Neuronal stem cell (in vitro differentiated cells): ENCODE results near the gene KRTAP2-4. TPM values are rescaled to one million over a fixed set of nuclear protein-coding genes. Genes with fewer than 3 reads are reported as not detected.
"Not testable (repeated sequence)": the region's sequence is repeated elsewhere in the genome, so short reads cannot be mapped to it uniquely, and the experiment has no call there.

Experiments
- DNase-seq: peaks from one replicate; pipeline ENCODE4 v3.0.0-alpha.2; 2013; ENCODE audit warnings: low spot score
- H2AFZ ChIP-seq: one replicate; pipeline ENCODE4 v1.6.1; 2013; ENCODE audit warnings: mild to moderate bottlenecking, low read length, inconsistent platforms
- H2AK5ac ChIP-seq: 2 replicates; pipeline ENCODE4 v1.6.1; 2013; ENCODE audit warnings: low read depth, mild to moderate bottlenecking, inconsistent platforms, low read length, moderate library complexity, mixed read lengths
- H2BK120ac ChIP-seq: 2 replicates; pipeline ENCODE4 v1.6.1; 2013; ENCODE audit warnings: low read depth, mild to moderate bottlenecking, inconsistent platforms, low read length, moderate library complexity, mixed read lengths
- H2BK12ac ChIP-seq: one replicate; pipeline ENCODE4 v1.6.1; 2013; ENCODE audit warnings: low read length, inconsistent platforms
- H2BK15ac ChIP-seq: 2 replicates; pipeline ENCODE4 v1.6.1; 2013; ENCODE audit warnings: mild to moderate bottlenecking, low read length, inconsistent platforms, mixed read lengths
- H2BK5ac ChIP-seq: one replicate; pipeline ENCODE4 v1.6.1; 2013; ENCODE audit warnings: inconsistent platforms, mild to moderate bottlenecking, low read length, moderate library complexity
- H3K14ac ChIP-seq: one replicate; pipeline ENCODE4 v1.6.1; 2013; ENCODE audit warnings: low read length, inconsistent platforms
- H3K18ac ChIP-seq: 2 replicates; pipeline ENCODE4 v1.6.1; 2013; ENCODE audit warnings: low read length, inconsistent platforms
- H3K23ac ChIP-seq: 2 replicates; pipeline ENCODE4 v1.6.1; 2013; ENCODE audit warnings: low read depth, mild to moderate bottlenecking, mixed read lengths, low read length, inconsistent platforms; ENCODE audit not compliant: poor library complexity
- H3K27ac ChIP-seq: replicated peaks from 3 replicates; pipeline ENCODE4 v1.5.1; 2013; ENCODE audit warnings: low read length, inconsistent platforms
- H3K27me3 ChIP-seq, 3 experiments: 2 replicates each; pipeline ENCODE4 v1.6.1; 2013; ENCODE audit warnings: low read length in 3 of 3, mild to moderate bottlenecking in 2 of 3, inconsistent platforms in 1 of 3, low read depth in 1 of 3, mixed read lengths in 1 of 3, moderate library complexity in 1 of 3; ENCODE audit not compliant: control insufficient read depth in 3 of 3, insufficient read depth in 3 of 3
- H3K36me3 ChIP-seq, 2 donors: replicated peaks in 1 of 2; 2 replicates each; pipeline ENCODE4 v1.6.1; 2013; ENCODE audit warnings: low read length in 2 of 2; ENCODE audit not compliant: control insufficient read depth in 2 of 2, insufficient read depth in 2 of 2
- H3K4ac ChIP-seq: 2 replicates; pipeline ENCODE4 v1.6.1; 2013; ENCODE audit warnings: inconsistent platforms, mild to moderate bottlenecking, low read length, moderate library complexity
- H3K4me1 ChIP-seq, 2 donors: 1 replicate in 1 of 2; 2 replicates in 1 of 2; pipeline ENCODE4 v1.6.1; 2013; ENCODE audit warnings: low read length in 2 of 2, low read depth in 1 of 2; ENCODE audit not compliant: control insufficient read depth in 2 of 2, insufficient read depth in 1 of 2
- H3K4me2 ChIP-seq: one replicate; pipeline ENCODE4 v1.6.1; 2013; ENCODE audit warnings: mild to moderate bottlenecking, low read length, inconsistent platforms; ENCODE audit not compliant: insufficient read depth, poor library complexity, severe bottlenecking
- H3K4me3 ChIP-seq, 2 donors: 2 replicates each; pipeline ENCODE4 v1.5.1; 2013; ENCODE audit warnings: low read length in 2 of 2, mild to moderate bottlenecking in 2 of 2, inconsistent platforms in 1 of 2, moderate library complexity in 1 of 2
- H3K79me1 ChIP-seq: one replicate; pipeline ENCODE4 v1.6.1; 2013; ENCODE audit warnings: low read depth, mild to moderate bottlenecking, inconsistent platforms, low read length, moderate library complexity
- H3K9ac ChIP-seq: one replicate; pipeline ENCODE4 v1.6.1; 2013; ENCODE audit warnings: mild to moderate bottlenecking, low read depth, low read length, inconsistent platforms; ENCODE audit not compliant: poor library complexity
- H3K9me3 ChIP-seq, 2 donors: replicated peaks in 1 of 2; 2 replicates each; pipeline versions ENCODE3 to v1.6.1; 2013; ENCODE audit warnings: low read length in 2 of 2, mild to moderate bottlenecking in 2 of 2, inconsistent platforms in 1 of 2, low read depth in 1 of 2, mixed read lengths in 1 of 2, moderate library complexity in 1 of 2; ENCODE audit not compliant: control insufficient read depth in 2 of 2, insufficient read depth in 1 of 2
- H4K8ac ChIP-seq: one replicate; pipeline ENCODE4 v1.6.1; 2013; ENCODE audit warnings: low read depth, mild to moderate bottlenecking, inconsistent platforms, low read length, moderate library complexity
- H4K91ac ChIP-seq: one replicate; pipeline ENCODE4 v1.6.1; 2013; ENCODE audit warnings: low read length, low read depth, mild to moderate bottlenecking, inconsistent platforms; ENCODE audit not compliant: poor library complexity
- WGBS, 2 donors: extraction: QIAGEN DNeasy Blood & Tissue Kit; methylation state at CpG; one replicate each; pipeline ENCODE4 v1.1.7; 2013; ENCODE audit warnings: missing lambda C conversion rate in 2 of 2, mixed read lengths in 1 of 2; ENCODE audit not compliant: insufficient read length in 2 of 2, insufficient replicate concordance in 1 of 2; ENCODE audit errors: extremely low coverage in 2 of 2; 5-methylcytosine and 5-hydroxymethylcytosine counted together
- polyA plus RNA-seq, 2 experiments: library from polyadenylated mRNA; stranded (reverse); fragments of 200-250 nt; gene quantifications; one replicate each; pipeline ENCODE4 v1.2.3, GENCODE V29; 2013

The KRTAP2-4 gene
- not detected for polyA plus RNA-seq (2013, experiment 1 of 2)
- not detected for polyA plus RNA-seq (2013, experiment 2 of 2)

DNA sequence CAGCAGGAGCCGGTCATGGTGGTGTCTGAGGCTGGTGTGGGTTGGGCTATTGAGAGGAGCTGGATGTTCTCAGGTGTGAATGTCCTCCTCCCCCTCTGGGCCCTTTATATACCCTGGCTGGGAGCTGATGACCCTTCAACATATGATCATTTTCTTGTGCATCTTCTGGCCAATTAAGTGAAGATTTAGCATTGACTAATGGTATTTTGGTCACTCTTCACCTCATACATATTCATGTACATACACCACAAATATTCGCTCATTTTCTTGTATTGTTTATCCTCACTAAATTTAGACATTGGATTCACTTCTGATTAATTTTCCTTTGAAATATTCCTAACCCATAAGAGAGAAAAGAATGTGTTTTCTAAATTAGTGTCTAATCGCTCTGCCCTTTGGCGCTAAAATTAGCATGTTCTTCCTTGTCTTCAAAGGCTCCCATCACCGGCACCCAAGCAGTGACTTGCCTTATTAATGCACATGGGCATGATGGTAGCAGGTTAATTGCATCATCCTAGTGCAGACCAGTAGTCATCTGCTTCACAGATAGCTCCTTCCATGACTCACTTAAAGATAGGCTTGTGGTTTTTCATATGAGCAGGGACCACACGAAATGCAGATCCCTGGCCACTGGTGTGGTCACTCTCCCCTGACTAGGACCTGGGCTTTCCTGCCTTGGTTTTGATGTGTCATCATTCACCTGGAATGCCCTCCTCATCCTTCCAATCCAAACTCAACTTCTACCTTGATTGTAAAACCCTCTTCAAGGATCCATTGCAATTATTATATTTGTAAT is at the start of gene KRTAP2-4:
KRTAP2-4 (minus strand) TSS at position 51 of the 796 bp plus-strand sequence; CDS start at position 17, 34 bp downstream.
- Histone ChIP-seq H3K4ac (no peak within 1 kb of the TSS), H3K18ac (no peak within 1 kb of the TSS), H3K4me2 (no peak within 1 kb of the TSS), H3K79me1 (no peaks in the 10 kb centered on the region), H3K9me3 (no peaks in the 10 kb centered on the region), H3K4me3 (no peak within 1 kb of the TSS), H2BK5ac (no peak within 1 kb of the TSS), H3K36me3 (no peaks in the 10 kb centered on the region), H3K4me1 (no peaks in the 10 kb centered on the region), H4K8ac (no peak within 1 kb of the TSS), H2AFZ (no peak within 1 kb of the TSS), H3K27ac (no peak within 1 kb of the TSS), H4K91ac (no peak within 1 kb of the TSS), H2AK5ac (no peak within 1 kb of the TSS), H2BK15ac (no peak within 1 kb of the TSS), H3K14ac (no peak within 1 kb of the TSS), H3K27me3 (no peaks in the 10 kb centered on the region), H2BK120ac (no peak within 1 kb of the TSS), H3K9ac (no peak within 1 kb of the TSS), H3K23ac (no peak within 1 kb of the TSS), H2BK12ac (no peak within 1 kb of the TSS)
- DNase-seq = no peak
- WGBS, 2 donors = no CpG with 5 or more reads among the region's 6 CpGs

GRCh38 chr17:41111151-41111885 is 45.6 kb upstream of the KRTAP2-4 start:
- no CpG with 5 or more reads among the region's 2 CpGs for WGBS, 2 donors
- no peak overlapping the region for H3K9ac ChIP-seq
- H3K14ac ChIP-seq = no peak overlapping the region
- no peaks in the 10 kb centered on the region for H3K79me1 ChIP-seq
- no peak overlapping the region for H3K4me3 ChIP-seq
- no peaks in the 10 kb centered on the region for H3K4me1 ChIP-seq
- no peak overlapping the region for H3K27ac ChIP-seq
- peaks cover 0 to 4% of the 10 kb centered on the region in 2 donors for H3K9me3 ChIP-seq
- H3K18ac ChIP-seq = no peak overlapping the region
- H2BK120ac ChIP-seq = no peak overlapping the region
- no peak for DNase-seq
- H3K36me3 ChIP-seq = no peaks in the 10 kb centered on the region
- H4K8ac ChIP-seq = no peak overlapping the region
- no peak overlapping the region for H2AK5ac ChIP-seq
- H2BK12ac ChIP-seq = no peak overlapping the region
- no peak overlapping the region for H2BK15ac ChIP-seq
- H3K4me2 ChIP-seq = no peak overlapping the region
- no peak overlapping the region for H4K91ac ChIP-seq
- no peak overlapping the region for H3K4ac ChIP-seq
- H2BK5ac ChIP-seq = no peak overlapping the region
- H3K23ac ChIP-seq = no peak overlapping the region
- H2AFZ ChIP-seq = no peak overlapping the region
- peaks cover 0 to 3% (median 0%) of the 10 kb centered on the region in 3 experiments for H3K27me3 ChIP-seq

GRCh38 chr17:41108728-41109386 is 43.2 kb upstream of the KRTAP2-4 start:
- H3K27me3 ChIP-seq, H2AFZ ChIP-seq, DNase-seq, H3K18ac ChIP-seq, H3K4ac ChIP-seq, H2BK15ac ChIP-seq, H3K9ac ChIP-seq, H3K27ac ChIP-seq, H3K23ac ChIP-seq, H2BK5ac ChIP-seq, H3K14ac ChIP-seq, H2AK5ac ChIP-seq, H4K91ac ChIP-seq, H3K36me3 ChIP-seq, H3K4me3 ChIP-seq, H3K79me1 ChIP-seq, H3K9me3 ChIP-seq, H3K4me2 ChIP-seq, H3K4me1 ChIP-seq, H4K8ac ChIP-seq, H2BK12ac ChIP-seq, H2BK120ac ChIP-seq: not testable (repeated sequence)
- no CpG with 5 or more reads among the region's 1 CpG for WGBS, 2 donors
